HG03045 (cell line): ENCODE results near the gene PCCB.
"Not testable (repeated sequence)": the region's sequence is repeated elsewhere in the genome, so short reads cannot be mapped to it uniquely, and the experiment has no call there.

Experiments
- ATAC-seq: cut with Tn5 transposase; IDR thresholded peaks from one replicate; pipeline ENCODE4 v1.9.1; 2021; ENCODE audit warnings: mild to moderate bottlenecking, moderate library complexity; ENCODE audit not compliant: unreplicated experiment

PCCB gene

DNA sequence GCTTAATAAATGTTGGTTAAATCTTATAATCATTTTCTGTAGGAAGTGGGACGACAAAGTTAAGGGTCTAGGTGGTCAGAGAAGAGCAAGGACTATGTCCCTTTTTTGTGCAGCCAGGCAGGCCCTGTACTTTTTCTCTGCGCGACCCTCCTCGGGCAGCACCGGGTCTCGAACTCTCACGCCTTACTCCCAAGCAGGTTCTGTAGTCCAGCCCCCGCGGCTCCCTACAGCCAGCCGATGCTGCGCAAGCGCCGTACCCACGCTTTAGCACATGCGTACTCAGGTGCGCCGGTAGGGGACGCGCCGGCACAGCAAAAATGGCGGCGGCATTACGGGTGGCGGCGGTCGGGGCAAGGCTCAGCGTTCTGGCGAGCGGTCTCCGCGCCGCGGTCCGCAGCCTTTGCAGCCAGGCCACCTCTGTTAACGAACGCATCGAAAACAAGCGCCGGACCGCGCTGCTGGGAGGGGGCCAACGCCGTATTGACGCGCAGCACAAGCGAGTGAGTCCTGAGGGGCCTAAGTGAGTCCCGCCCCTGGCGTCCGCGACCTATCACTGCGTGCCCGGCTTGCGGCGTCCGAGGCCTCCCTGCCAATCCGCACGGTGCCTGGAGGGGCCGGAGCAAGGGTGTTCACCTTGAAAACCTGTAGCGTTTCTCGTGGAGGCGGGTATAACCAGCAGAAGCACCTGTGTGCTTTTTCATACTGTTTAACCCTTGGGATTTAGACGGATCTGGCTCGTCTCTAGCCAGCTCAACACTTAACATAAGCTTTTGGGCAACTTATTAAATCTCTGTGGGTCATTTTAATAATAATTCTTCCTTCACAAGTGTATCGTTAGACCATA, at the start of gene PCCB:
Gene PCCB (plus strand): TSS at position 282 of the 844 bp plus-strand sequence. CDS start 36 bp downstream, at position 318.
- ATAC-seq: peak; percentile 99

GRCh38 chr3:136207489-136208115, 42.5 kb upstream of the PCCB start:
- no peak for ATAC-seq

DNA sequence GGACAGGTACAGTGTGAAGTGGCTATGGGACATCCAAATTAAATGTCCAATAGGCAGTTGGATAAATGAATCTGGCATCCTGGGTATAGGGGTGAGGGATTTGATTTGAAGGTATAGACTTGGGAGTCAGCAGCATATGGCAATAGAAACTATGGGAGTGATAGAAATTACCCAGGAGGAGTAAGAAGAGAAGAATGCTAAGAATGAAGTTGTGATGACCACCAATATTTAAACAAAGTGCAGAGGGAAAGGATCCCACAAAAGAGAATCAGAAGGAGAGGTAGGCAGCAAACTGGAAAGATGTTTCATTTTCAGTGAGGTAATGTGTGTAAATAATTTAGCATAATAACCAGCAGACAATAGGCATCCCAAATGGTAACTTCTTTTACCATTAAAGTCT, 40.2 kb upstream of the PCCB start:
- no peak for ATAC-seq

GRCh38 chr3:136211547-136211946, 38.6 kb upstream of the PCCB start:
- no peak for ATAC-seq

DNA sequence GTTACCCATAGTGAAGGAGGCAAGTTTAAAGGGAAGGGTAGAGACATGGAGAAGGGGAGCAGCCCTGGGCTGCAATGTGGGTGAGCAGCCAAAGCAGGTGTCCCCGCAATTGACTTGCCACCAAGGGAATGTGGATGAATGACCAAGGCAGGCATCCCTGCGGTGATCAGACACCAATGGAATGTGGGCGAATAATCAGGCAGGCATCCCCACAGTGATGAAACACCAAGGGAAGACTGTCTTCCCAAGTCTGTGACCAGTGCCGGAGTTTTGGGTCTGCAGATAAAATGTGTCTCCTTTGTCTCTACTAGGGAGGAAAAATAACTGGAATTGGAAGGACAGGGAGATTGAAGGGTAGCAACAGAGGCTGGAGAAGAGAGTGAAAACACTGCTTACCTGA, 27.4 kb upstream of the PCCB start:
- not testable (repeated sequence) for ATAC-seq

GRCh38 chr3:136232413-136232812, 17.7 kb upstream of the PCCB start:
- ATAC-seq: no peak

DNA sequence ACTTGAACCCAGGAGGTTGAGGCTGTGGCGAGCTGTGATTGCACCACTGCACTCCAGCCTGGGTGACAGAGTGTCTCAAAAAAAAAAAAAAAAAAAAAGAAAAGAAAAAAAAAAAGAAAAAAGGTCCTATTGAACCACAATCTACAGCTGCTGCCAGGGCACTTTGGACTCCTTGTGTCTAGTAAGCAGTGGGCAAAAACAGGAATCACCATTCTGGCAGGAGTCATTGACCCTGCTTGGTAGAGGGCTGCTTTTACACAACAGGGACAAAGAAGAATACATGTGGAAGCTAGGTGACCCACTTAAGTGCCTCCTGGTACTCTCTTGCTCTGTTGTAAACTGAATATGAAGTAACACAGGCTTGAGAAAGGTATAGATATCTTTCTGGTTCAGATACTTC, 14.6 kb upstream of the PCCB start:
- no peak for ATAC-seq

GRCh38 chr3:136236109-136236508, 14.0 kb upstream of the PCCB start:
- ATAC-seq: no peak

DNA sequence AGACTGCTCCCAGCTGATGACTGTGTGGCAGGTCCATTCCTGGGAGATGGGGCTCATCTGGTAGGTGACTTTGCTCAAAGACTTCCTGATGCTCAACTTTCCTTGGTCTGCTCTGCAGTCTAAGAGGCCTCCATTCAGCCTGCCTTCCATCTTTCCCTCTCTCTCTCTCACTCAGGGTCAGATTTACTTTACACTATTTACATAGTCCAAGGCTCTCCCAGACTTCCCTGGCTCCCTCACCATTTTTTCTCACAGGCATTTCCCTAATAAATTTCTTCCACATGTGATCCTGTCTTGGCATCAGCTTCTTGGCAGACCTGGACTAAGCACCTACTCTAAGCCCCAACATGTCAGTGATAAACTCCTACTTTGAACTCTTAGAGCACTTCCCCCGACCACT, 13.0 kb upstream of the PCCB start:
- no peak for ATAC-seq

DNA sequence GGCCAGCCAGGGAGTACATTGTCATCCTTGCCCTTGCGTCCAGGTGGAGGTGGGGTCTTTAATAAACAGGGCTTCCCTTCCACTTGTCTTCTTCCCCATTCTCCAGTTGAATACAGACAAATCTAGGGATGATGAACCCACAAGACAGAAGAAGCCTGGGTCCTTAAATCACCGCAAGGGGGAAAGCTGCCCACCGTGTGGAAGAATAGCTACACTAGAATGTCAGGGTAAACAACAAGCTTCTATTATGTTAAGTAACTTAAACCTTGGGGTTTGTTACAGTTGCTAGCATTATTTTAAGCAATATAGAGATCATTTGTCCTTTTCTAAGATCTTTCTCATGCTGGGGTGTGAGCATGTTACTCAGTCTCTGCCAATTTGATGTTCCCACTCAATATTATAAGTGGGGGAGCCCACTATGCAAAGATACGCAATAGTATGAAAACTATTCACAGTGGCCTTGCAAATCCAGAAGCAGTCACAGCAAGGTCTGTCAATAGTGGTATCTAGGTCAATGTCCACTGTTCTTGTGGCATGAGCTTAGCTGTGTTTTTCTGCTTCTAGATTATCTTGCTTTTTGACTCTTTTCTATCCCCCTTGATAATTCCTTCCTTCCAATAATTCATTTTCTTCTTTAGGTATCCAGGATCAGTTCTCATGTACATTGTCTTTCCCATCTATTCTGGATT, 12.0 kb upstream of the PCCB start:
- no peak for ATAC-seq

DNA sequence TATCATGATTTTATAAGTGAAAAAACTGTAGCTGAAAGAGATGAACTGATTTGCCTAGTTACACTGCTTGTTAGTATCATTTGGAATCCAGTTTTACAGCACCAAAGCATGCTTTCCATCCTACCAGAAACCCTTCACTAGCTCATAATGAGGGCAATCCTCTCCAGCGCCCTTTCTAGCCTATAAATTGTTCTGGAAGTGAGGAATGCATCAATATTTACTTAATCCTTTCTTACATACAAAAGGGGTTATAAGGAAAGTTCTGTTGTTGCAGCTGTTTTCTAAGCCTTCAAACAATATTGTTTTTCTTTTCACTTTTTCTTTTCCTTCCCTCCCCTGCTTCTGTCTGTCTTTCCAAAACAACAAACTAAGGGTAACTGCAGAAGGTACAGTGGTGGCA, 11.0 kb upstream of the PCCB start:
- no peak for ATAC-seq

- ATAC-seq: no peak
Measured at GRCh38 chr3:136245691-136246090, 4.4 kb upstream of the PCCB start.

GRCh38 chr3:136247436-136247835, 2.7 kb upstream of the PCCB start:
- no peak for ATAC-seq

DNA sequence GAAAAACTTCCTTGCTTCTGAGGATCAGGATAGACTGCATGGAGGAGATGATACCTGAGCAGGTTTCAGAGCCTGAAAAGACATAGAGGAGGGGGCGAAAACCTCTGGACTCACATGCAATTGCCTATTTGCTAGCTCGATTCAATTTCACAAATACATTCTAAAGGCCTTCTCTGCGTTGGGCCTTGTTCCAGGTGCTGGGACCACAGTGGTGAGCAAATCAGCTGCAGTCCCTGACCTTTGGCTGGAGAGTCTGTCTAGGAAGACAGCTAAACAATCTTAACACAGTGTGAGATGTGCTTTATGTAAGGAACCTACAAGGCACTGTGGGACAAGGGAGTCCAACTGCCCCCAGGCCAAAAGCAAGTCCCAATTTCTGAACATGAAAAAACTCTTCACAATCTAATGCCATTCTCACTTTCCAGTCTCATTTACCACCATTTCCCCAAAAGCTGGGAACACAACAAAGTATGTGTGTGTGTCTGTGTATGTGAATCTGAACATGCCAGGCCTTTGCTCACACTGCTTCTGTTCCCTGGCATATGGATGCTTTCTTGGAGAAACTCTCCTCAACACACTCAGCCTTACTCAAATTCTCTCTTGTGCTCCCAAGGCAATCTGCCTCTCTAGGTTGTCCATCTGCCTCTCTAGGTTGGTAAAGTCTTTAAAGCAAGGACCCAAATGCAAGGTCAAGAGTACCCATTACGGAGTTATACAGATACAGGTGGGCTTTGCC, 2.1 kb upstream of the PCCB start:
- ATAC-seq: no peak

GRCh38 chr3:136249091-136249490, 1.0 kb upstream of the PCCB start:
- no peak for ATAC-seq

DNA sequence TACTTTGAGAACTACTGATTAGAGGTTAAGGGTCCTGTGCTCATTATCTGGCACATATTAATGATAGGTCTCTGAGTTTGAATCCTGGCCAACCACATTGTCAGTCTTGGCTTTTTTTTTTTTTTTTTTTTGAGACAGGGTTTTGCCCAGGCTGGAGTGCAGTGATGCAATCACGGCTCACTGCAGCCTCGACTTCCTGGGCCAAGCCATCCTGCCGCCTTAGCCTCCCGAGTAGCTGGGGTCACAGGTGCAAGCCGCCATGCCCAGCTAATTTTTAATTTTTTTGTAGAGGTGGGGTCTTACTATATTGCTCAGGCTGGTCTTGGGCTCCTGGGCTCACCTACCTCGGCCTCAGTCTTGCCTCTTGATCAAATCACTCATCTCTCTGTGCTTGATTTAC, 547 bp upstream of the PCCB start:
- no peak for ATAC-seq

- ATAC-seq: no peak
Measured at GRCh38 chr3:136250903-136251460, 842 bp downstream of the PCCB start.

- ATAC-seq: no peak
Measured at GRCh38 chr3:136251511-136251910, 1.4 kb downstream of the PCCB start.

DNA sequence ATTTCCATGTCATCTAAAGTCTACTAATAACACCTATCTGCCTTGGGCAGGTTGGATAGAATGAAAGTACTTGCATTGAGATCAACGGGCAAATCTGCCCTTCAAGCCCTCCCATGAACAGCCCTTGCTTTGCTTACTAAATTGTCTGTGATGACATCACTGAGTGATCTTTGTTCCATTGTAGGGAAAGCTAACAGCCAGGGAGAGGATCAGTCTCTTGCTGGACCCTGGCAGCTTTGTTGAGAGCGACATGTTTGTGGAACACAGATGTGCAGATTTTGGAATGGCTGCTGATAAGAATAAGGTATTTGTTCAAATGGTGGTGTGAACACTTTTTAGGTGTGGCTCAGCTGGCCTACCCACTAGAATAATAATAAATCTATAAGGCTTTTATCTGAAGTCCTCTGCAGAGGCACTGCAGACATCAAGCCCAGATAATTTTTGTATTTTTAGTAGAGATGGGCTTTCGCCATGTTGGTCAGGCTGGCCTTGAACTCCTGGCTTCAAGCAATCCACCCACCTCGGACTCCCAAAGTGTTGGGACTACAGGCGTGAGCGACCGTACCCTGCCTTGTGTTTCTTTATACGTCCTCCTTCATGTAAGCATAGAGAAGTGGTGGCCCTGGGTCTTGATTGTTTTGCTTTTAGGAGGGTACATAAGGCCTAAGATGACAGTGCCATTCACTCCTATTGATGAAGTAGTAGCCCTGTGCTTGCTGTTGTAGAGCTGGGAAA, 5.7 kb downstream of the PCCB start:
- ATAC-seq: no peak

- ATAC-seq: no peak
Measured at GRCh38 chr3:136258199-136258598, 8.1 kb downstream of the PCCB start.
